GM18505 (cell line): Measurements from ENCODE around the gene GOLGA6L10.
"Not testable (repeated sequence)": the region's sequence is repeated elsewhere in the genome, so short reads cannot be mapped to it uniquely, and the experiment has no call there.

Source experiments
- ATAC-seq: cut with Tn5 transposase; IDR thresholded peaks from one replicate; pipeline ENCODE4 v1.9.1; 2021; ENCODE audit not compliant: unreplicated experiment
- POLR2A ChIP-seq: IDR thresholded peaks from 4 replicates; pipeline ENCODE4 v1.6.1; 2011; ENCODE audit warnings: borderline replicate concordance; ENCODE audit not compliant: insufficient read depth, insufficient read length; ENCODE audit errors: extremely low read depth

The GOLGA6L10 gene

GRCh38 chr15:82320861-82321260 is 28.4 kb downstream of the GOLGA6L10 start:
- not testable (repeated sequence) for ATAC-seq

DNA sequence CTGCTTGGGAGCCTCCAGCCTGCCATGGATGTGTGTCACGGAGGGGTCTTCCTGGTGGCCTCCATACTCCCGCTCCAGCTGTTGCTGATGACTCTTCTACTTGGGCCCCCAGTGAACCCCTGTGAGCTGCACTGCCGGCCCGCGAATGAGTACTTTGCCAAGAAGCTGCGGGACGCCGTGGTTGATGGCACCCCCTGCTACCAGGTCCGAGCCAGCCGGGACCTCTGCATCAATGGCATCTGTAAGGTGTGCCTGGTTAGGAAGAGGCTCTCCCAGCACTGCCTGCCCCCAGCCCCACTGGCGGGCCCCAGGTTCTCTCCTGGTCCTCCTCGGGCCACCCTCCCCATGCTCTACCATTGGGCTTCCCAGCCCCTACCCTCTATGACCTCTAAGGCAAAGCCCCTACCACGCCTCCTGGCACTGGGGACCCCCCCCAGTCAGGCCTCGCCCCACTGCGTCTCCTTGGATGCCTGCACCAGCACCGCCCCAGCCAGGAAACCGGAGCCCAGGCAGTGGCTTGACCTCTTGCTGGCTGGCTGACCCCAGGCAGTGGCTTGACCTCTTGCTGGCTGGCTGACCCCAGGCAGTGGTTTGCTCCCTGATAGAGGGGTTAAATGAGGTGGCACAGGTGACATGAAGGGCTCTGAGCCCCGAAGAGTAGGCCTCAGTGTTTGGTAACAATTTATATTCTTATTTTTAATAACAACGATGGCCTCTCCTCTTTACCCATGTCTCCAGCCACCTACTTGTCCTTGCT is 29.6 kb downstream of the GOLGA6L10 start:
- ATAC-seq = not testable (repeated sequence)

- not testable (repeated sequence) for ATAC-seq
Measured at GRCh38 chr15:82318281-82318680, 31.0 kb downstream of the GOLGA6L10 start.

GRCh38 chr15:82317516-82317915 is 31.8 kb downstream of the GOLGA6L10 start:
- ATAC-seq = not testable (repeated sequence)

DNA sequence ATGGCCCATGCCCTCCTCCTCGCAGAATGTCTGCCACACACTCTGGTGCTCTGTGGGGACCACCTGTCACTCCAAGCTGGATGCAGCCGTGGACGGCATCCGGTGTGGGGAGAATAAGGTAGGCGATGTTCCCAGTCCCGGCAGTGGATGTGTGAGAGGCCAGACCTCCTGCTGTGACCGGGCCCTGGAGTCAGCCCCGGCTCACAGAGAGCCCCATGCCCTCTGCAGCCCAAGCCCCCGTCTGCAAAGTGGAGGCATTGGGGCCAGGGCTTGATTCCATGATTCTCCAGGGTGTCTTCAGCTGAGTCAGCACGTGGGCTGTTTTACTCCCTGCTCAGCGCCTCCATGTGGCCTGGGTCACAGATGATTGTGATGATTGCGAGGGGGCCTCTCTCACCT is 32.2 kb downstream of the GOLGA6L10 start:
- TF ChIP-seq POLR2A = no peak
- no peak for ATAC-seq

GRCh38 chr15:82316247-82317090 is 32.8 kb downstream of the GOLGA6L10 start:
- not testable (repeated sequence) for ATAC-seq

- no peak for ATAC-seq
Measured at GRCh38 chr15:82315519-82316246, 33.6 kb downstream of the GOLGA6L10 start.

GRCh38 chr15:82314769-82315518 is 34.3 kb downstream of the GOLGA6L10 start:
- no peak for TF ChIP-seq POLR2A
- no peak for ATAC-seq

More at GRCh38 chr15:82315519-82316246, 33.6 kb downstream of the GOLGA6L10 start:
- no peak for TF ChIP-seq POLR2A

DNA sequence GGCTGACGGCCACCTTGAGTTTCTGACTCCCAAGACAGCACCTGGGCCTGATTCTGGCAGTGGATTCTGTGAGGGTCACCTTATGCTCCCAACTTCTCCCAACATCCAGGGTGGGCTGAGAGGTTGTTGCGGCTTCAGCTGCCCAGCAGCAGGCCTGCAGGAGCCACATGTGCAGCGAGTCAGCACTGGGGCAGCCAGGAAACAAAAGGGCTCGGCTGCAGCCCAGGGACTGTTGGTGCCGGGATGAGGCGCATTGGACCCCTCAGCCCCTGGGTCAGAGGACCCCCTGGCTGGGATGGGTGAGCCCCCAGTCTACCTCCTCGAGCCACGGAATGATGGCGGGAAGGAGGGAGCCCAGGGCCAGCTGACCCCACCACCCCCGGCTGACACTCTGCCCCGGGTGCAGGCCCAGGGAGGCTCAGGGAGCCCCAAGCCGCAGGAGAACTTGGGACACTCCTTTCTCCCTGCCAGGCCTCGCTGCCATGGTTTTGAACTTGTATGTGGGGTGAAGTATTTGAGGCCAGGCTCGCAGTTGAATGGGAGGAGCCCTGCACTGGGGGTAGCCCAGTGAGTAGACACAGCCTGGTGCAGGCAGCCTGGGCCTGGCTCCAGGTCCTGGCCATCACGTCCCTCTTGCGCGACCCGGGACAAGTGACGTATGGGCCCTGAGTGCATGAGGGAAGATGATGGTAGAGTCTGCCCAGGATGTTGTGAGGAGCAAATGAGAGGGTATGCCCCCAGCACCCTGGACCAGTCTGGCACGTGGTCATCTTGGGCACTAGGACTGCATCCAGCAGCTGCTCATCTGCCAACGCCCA is 35.1 kb downstream of the GOLGA6L10 start:
- not testable (repeated sequence) for ATAC-seq

DNA sequence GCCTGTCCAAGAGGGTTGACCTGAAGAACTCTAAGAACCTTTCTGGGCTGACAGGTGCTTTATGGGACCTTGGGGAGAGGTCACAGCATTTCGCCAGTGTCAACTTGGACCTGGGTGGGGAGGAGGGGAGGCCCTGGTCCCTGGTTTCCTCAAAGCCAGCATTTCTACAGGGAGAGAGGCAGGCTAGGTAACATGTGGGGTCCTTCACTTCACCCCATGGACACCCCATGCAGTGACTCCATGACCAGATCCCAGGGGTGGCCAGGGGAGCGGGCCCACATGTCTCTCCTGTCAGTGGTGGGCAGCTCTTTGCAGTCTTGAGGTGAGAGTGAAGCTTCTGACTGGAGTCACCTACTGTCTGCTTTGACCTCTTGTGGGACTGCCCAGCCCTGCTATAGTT is 35.8 kb downstream of the GOLGA6L10 start:
- no peak for TF ChIP-seq POLR2A
- no peak for ATAC-seq

DNA sequence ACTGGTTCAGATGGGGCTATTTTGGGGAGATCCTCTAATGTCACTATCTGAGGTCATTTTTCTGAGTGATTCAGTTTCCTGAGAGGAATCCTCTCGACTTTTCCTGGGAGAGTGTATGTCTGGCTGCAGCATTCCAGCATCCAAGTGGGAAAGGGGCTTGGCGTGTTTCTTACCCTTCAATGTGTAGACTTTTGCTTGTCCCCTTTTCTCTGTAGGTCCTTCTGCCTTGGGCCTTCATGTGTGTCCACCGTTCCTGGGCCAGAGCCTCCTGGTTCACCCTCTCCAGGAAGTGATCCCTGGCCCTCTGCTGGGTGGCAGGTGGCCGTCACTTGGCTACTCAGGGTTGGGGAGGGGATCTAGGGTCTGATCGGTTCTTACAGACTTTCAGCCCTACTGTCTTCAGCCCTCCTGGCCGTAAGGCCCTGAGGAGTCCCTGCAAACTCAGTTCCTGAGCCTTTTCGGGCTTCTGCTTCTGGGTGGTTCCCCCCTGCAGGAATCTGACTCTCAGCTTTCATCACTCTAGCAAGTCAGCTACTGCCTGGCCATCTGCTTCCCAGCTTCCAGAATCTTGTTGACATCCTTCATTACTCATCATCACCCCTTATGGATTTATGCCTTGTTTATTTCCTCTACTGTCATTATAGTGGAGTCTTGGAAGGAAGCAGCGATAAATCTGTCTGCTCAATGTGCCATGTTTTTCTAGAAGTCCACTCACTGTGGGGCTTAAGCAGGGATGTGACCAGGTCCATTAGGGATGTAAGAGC is 36.5 kb downstream of the GOLGA6L10 start:
- no peak for ATAC-seq

DNA sequence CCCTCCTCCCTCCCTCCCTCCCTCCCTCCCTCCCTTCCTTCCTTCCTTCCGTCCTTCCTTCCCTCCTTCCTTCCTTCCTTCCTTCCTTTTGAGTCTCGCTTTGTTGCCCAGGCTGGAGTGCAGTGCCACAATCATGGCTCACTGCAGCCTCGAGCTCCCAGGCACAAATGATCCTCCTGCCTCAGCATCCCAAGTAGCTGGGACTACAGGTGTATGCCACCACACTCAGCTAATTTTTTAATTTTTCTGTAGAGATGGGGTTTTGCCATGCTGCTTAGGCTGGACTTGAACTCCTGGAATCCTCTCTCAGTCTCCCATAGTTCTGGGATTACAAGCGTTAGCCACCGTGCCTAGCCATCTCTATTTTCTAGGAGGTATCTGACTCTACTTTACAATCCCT is 38.0 kb downstream of the GOLGA6L10 start:
- ATAC-seq = not testable (repeated sequence)

More for the DNA sequence above, 36.5 kb downstream of the GOLGA6L10 start:
- no peak for TF ChIP-seq POLR2A
